HG03457 (cell line): ENCODE measurements around the gene PDE8B.

Source experiments
- ATAC-seq: cut with Tn5 transposase; IDR thresholded peaks from one replicate; pipeline ENCODE4 v1.9.1; 2021; ENCODE audit warnings: moderate number of reproducible peaks; ENCODE audit not compliant: unreplicated experiment

Gene PDE8B

GRCh38 chr5:77282337-77283027 lies 72.0 kb downstream of the PDE8B start:
- no peak for ATAC-seq

- no peak for ATAC-seq
Measured at GRCh38 chr5:77285251-77285841, 74.9 kb downstream of the PDE8B start.

GRCh38 chr5:77292026-77292757 lies 81.7 kb downstream of the PDE8B start:
- ATAC-seq, result no peak

- ATAC-seq, result no peak
Measured at GRCh38 chr5:77294185-77294584, 83.7 kb downstream of the PDE8B start.

GRCh38 chr5:77295863-77296378 lies 85.4 kb downstream of the PDE8B start:
- ATAC-seq, result no peak

- ATAC-seq, result no peak
Measured at GRCh38 chr5:77298146-77298545, 87.7 kb downstream of the PDE8B start.

- no peak for ATAC-seq
Measured at GRCh38 chr5:77300451-77300850, 90.0 kb downstream of the PDE8B start.

- ATAC-seq, result no peak
Measured at GRCh38 chr5:77301447-77301883, 91.0 kb downstream of the PDE8B start.

- ATAC-seq, result no peak
Measured at GRCh38 chr5:77302247-77302646, 91.8 kb downstream of the PDE8B start.

GRCh38 chr5:77302653-77303052 lies 92.2 kb downstream of the PDE8B start:
- no peak for ATAC-seq

GRCh38 chr5:77304388-77304787 lies 93.9 kb downstream of the PDE8B start:
- ATAC-seq, result no peak

- ATAC-seq, result no peak
Measured at GRCh38 chr5:77305222-77305846, 94.9 kb downstream of the PDE8B start.

GRCh38 chr5:77305956-77306355 lies 95.5 kb downstream of the PDE8B start:
- ATAC-seq, result no peak

- ATAC-seq, result no peak
Measured at GRCh38 chr5:77306531-77306930, 96.1 kb downstream of the PDE8B start.

GRCh38 chr5:77308154-77308960 lies 97.9 kb downstream of the PDE8B start:
- ATAC-seq, result no peak

GRCh38 chr5:77309140-77309539 lies 98.7 kb downstream of the PDE8B start:
- ATAC-seq, result no peak

- no peak for ATAC-seq
Measured at GRCh38 chr5:77310494-77311213, 100.2 kb downstream of the PDE8B start.

- ATAC-seq, result no peak
Measured at GRCh38 chr5:77311214-77311571, 100.7 kb downstream of the PDE8B start.

- no peak for ATAC-seq
Measured at GRCh38 chr5:77312413-77312812, 101.9 kb downstream of the PDE8B start.
